Measurements from ENCODE around the gene RIOX2. TPM values are rescaled to one million over a fixed set of nuclear protein-coding genes. Genes with fewer than 3 reads are reported as not detected.
"Not testable (repeated sequence)": the region's sequence is repeated elsewhere in the genome, so short reads cannot be mapped to it uniquely, and the experiment has no call there.

Gene RIOX2
- total RNA-seq, 2 experiments from 2014 or later, result 23.8 to 24.2 TPM

DNA sequence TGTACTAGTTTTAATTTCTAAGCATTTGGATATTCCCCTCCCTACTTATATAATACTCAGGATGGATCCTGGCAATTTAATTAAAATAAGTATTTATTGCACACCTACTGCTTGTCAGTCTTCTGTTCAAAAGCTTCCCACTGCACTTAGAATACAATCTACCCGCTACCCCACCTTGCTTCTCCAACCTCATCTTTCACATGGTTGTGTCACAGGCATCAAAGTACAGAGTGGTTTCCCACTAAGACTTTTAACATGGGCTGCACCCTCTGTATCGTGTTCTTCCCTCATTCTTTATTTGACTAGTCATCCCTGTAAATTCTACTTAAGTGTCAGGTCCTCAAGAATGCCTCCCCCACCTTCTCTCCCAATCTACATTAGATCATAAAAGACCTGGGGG lies 35.0 kb downstream of the RIOX2 start:
- Mint-ChIP-seq H3K4me1 (no peaks in the 10 kb centered on the region), H3K36me3 (peaks cover 12% of the 10 kb centered on the region), H3K27me3 (no peaks in the 10 kb centered on the region), H3K4me3 (no peak overlapping the region), H3K9me3 (no peaks in the 10 kb centered on the region), H3K27ac (no peak overlapping the region)
- ATAC-seq (ENCODE audit: low read depth) (no peak), DNase-seq (no peak)
- POLR2A ChIA-PET, result interaction anchor here (0.6 kb wide), 1 partner anchor 153 kb away, joined by 4 read pairs; no protein-coding TSS in a partner anchor

DNA sequence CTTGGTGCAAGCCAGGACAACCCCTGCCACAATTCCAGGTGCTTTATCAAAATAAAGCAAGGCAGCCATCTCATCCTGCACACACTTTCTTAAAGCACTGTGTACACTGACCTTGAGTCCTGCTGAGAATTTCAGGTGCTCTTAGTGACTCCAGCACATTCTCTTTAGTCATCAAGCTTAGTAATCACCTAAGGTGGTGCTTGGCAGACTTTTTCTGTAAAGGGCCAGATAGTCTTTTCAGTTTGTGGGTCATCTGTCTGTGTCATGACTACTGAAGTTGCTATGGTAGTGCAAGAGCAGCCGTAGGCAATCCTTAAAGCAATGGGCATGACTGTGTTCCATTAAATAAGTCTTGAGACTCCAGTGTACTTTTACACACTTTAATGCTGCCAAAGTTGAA lies 36.4 kb downstream of the RIOX2 start:
- H3K4me1 Mint-ChIP-seq, result no peaks in the 10 kb centered on the region
- POLR2A ChIA-PET, result no interaction called here
- peaks cover 19% of the 10 kb centered on the region for H3K36me3 Mint-ChIP-seq
- ATAC-seq (ENCODE audit: low read depth) (no peak), DNase-seq (no peak)
- H3K4me3 Mint-ChIP-seq, result no peak overlapping the region
- H3K27ac Mint-ChIP-seq, result no peak overlapping the region
- H3K27me3 Mint-ChIP-seq, result no peaks in the 10 kb centered on the region
- no peaks in the 10 kb centered on the region for H3K9me3 Mint-ChIP-seq

DNA sequence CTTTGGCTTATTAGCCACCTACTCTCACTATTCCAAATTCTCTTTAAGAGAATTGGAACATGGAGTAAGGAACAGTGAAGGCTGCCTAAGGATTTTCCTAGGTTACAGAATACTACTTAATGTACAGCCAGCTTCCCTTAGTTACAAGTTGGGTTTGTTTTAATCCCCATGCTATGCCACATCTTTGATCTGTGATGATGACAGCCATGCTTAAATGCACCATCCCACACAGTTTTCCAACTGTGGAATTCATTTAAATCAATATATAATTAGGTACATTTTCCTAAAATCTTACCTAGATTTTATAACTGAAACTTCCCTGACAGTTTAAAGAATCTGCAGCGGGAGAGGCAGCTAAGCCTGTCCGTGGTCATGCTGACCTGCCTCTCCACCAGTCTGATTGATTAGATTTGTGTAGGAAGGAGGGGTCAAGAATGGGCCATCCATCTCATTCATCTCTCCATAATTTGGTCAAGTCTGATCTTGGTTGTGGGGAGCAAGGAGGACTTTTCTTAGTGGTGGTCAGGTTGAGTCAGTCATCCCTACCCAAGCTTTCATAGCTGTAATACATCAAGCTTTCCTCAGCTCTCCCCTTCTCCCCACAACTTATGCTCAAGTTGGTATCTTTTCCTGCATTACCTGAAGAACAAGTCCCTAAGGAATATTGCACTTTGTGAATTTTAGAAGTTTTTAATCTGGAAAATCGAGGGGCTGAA lies 37.1 kb downstream of the RIOX2 start:
- Mint-ChIP-seq H3K36me3 (peaks cover 20% of the 10 kb centered on the region), H3K9me3 (no peaks in the 10 kb centered on the region), H3K27me3 (no peaks in the 10 kb centered on the region), H3K27ac (no peak overlapping the region), H3K4me1 (no peaks in the 10 kb centered on the region), H3K4me3 (no peak overlapping the region)
- POLR2A ChIA-PET, result no interaction called here
- ATAC-seq (ENCODE audit: low read depth) (no peak), DNase-seq (no peak)

DNA sequence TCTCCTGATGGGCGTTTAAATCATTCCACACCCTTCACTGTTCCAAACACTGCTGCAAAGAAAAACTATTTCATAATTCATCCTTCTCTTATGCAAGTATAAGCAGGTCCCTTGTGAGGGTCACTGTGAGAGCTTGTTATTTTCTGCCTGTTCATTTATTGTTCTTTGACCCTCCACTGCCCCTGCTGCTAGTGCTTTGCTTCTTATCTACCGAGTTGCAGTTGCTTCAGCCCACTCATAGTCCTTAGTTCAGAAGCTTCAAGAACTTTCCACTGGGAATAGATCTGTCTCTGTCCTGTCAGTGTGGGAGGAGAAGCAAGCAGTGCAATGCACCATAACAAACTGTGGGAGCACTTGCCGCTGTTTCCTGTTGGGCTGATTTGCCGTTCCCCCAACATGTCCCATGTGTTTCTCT lies 39.8 kb downstream of the RIOX2 start:
- no peak for DNase-seq
- Mint-ChIP-seq H3K4me1 (no peaks in the 10 kb centered on the region), H3K4me3 (no peak overlapping the region), H3K36me3 (peaks cover 13% of the 10 kb centered on the region), H3K27me3 (no peaks in the 10 kb centered on the region), H3K27ac (no peak overlapping the region), H3K9me3 (no peaks in the 10 kb centered on the region)
- ATAC-seq (ENCODE audit: low read depth), result no peak
- POLR2A ChIA-PET, result interaction anchor here (0.6 kb wide), 1 partner anchor 242 kb away, joined by 4 read pairs; no protein-coding TSS in a partner anchor

DNA sequence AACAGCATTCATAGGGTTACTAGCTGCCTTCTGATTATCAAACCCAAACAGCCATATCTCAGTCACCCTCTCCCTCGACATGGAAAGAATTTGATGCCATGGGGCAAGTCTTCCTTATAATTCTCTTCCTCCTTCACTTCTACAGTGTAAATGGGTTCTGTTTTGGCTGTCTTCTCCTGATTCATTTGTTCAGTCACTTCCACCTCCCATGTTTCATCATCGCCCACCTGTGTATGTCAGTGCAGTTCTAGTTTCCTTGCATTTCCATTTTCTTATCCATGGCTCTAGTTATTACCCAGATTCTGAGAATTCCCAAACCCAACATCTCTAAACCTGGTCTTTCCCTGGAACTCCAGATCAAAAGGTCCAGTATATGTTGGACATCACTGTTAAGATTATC lies 41.0 kb downstream of the RIOX2 start:
- Mint-ChIP-seq H3K9me3 (no peaks in the 10 kb centered on the region), H3K36me3 (peaks cover 10% of the 10 kb centered on the region), H3K4me3 (no peak overlapping the region), H3K27me3 (no peaks in the 10 kb centered on the region), H3K4me1 (no peaks in the 10 kb centered on the region), H3K27ac (no peak overlapping the region)
- DNase-seq (no peak), ATAC-seq (ENCODE audit: low read depth) (no peak)
- POLR2A ChIA-PET, result no interaction called here

DNA sequence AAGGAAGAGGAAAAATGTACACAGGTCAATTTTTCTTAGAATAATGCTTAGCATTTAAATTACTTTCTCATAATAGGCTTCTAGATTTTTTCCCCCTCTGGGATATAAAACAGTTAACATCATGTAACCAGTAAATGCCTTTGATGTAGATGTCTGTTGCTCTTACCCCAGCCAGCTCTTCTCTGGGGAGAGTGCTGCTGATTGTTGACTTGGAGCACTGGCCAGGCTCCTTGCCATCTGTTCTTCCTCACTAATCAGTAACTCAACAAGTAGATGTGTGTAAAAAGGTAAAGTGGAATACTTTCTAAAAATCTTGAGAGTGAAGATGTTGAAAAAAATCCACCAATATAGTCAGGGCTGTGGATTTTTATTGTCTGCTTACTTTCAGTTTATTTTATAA lies 42.2 kb downstream of the RIOX2 start:
- Mint-ChIP-seq H3K4me1 (no peaks in the 10 kb centered on the region), H3K4me3 (no peak overlapping the region), H3K9me3 (no peaks in the 10 kb centered on the region), H3K36me3 (peaks cover 10% of the 10 kb centered on the region), H3K27me3 (no peaks in the 10 kb centered on the region), H3K27ac (no peak overlapping the region)
- POLR2A ChIA-PET, result no interaction called here
- no peak for ATAC-seq (ENCODE audit: low read depth)
- no peak for DNase-seq

DNA sequence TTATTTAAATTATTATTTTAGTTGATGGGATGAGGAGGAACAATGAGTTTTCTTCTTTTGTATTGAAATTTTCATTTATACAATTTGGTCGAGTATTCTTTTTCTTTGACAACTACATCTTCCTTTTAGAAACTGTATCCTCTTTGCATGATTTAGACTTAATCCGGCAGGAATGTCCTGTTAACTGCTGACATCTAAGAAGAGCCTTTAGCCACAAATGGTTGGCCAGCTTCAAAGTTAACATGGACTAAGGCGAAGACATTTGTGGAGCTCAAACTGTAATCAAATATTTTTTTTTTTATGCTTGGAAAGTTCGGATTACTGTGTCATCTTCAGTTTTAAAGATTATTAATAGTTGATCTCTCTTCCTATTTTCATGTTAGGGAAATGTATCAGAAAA lies 43.2 kb downstream of the RIOX2 start:
- H3K27me3 Mint-ChIP-seq, result no peaks in the 10 kb centered on the region
- no peak overlapping the region for H3K4me3 Mint-ChIP-seq
- peaks cover 1% of the 10 kb centered on the region for H3K9me3 Mint-ChIP-seq
- peaks cover 14% of the 10 kb centered on the region for H3K36me3 Mint-ChIP-seq
- POLR2A ChIA-PET, result no interaction called here
- ATAC-seq (ENCODE audit: low read depth) (no peak), DNase-seq (no peak)
- no peak overlapping the region for H3K27ac Mint-ChIP-seq
- no peaks in the 10 kb centered on the region for H3K4me1 Mint-ChIP-seq

DNA sequence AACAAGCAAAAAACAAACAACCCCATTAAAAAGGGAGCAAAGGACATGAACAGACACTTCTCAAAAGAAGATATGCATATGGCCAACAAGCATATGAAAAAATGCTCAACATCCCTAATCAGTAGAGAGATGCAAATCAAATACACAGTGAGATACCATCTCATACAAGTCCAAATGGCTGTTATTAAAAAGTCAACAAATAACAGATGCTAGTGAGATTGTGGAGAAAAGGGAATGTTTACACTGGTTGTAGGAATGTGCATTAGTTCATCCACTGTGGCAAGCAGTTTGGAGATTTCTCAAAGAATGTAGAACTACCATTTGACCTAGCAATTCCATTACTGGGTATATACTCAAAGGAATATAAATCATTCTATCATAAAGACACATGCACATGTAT lies 44.5 kb downstream of the RIOX2 start:
- no peak overlapping the region for H3K27ac Mint-ChIP-seq
- POLR2A ChIA-PET, result no interaction called here
- DNase-seq (no peak), ATAC-seq (ENCODE audit: low read depth) (no peak)
- H3K27me3 Mint-ChIP-seq, result no peaks in the 10 kb centered on the region
- H3K4me3 Mint-ChIP-seq, result no peak overlapping the region
- peaks cover 20% of the 10 kb centered on the region for H3K36me3 Mint-ChIP-seq
- no peaks in the 10 kb centered on the region for H3K4me1 Mint-ChIP-seq
- H3K9me3 Mint-ChIP-seq, result peaks cover 3% of the 10 kb centered on the region

DNA sequence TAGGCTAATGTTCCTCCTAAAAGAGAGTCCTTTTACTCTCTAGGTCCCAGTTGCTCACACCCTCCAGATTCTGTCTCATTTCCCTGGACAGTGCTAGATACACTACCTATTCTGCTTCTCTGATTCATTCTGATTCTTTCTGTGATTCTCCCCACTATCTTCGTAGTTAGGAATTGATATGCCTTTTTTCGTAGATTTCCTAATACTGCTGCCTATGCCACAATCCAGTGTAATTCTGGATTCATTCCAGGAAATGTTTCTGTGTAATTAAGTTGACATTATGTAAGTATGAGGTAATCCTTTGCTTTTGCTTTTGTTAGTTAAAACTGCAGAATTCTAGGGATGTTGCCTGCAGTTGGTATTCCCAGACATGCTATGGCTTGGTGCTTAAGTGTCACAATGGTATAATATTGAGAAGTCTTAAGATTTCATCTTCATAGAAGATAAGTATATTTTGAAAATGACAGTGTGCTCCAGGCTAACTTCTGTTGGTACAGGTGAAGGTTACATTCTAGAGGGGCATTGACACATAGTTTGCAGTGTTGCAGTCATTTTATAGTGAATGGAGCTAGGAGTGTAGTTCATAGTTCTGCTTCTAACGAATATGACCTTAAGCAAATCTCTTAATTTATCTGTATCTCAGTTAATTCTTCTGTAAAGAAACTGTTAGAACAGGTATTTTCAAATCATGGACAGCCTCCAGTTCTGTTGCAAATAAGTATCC lies 54.3 kb downstream of the RIOX2 start:
- Mint-ChIP-seq H3K4me1 (no peaks in the 10 kb centered on the region), H3K36me3 (peaks cover 27% of the 10 kb centered on the region), H3K4me3 (no peak overlapping the region), H3K27ac (no peak overlapping the region), H3K9me3 (peaks cover 7% of the 10 kb centered on the region), H3K27me3 (no peaks in the 10 kb centered on the region)
- POLR2A ChIA-PET, result no interaction called here
- DNase-seq, result no peak
- no peak for ATAC-seq (ENCODE audit: low read depth)

DNA sequence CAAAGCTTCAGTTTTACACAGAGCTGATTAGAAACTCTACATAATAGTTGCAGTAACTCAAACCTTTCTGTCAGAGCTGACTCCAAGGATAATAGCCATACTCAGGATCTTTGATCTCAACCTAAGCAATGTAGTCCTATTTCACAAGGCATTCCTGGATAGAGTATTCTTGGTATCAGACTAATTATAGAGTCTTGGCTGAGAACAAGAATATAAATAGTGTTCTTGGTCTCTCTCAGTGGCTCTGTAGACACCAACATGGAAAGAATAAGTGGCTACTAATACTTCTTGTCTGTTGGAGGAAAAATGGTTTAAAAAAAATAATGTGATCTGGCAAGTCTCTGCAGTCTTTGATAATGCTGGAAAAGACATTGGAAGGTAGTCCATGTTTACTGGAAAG lies 55.7 kb downstream of the RIOX2 start:
- peaks cover 4% of the 10 kb centered on the region for H3K9me3 Mint-ChIP-seq

DNA sequence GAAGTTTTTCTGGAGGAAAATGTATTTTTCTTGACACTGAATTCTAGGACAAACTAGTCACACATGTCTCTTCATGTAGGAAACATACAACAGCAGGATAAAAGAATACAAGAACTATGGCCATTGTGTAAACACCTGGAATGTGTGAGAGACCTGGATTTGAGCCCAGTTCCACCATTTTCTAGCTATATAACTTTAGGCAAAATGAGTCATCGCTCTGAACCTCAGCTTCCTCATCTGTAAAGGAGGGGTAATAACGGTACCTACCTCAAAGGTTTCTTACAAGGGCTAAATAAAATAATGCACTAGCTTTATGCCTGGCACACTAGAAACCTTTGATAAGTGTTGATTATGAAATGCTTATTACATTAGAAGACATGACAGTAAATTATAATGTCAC lies 57.8 kb downstream of the RIOX2 start:
- POLR2A ChIA-PET, result no interaction called here
- peaks cover 13% of the 10 kb centered on the region for H3K36me3 Mint-ChIP-seq
- DNase-seq, result no peak
- no peak for ATAC-seq (ENCODE audit: low read depth)
- H3K9me3 Mint-ChIP-seq, result peaks cover 1% of the 10 kb centered on the region
- H3K27ac Mint-ChIP-seq, result no peak overlapping the region
- H3K4me1 Mint-ChIP-seq, result peaks cover 14% of the 10 kb centered on the region
- no peaks in the 10 kb centered on the region for H3K27me3 Mint-ChIP-seq
- no peak overlapping the region for H3K4me3 Mint-ChIP-seq

More for the DNA sequence above, 55.7 kb downstream of the RIOX2 start:
- Mint-ChIP-seq H3K27ac (no peak overlapping the region), H3K36me3 (peaks cover 20% of the 10 kb centered on the region), H3K4me1 (peaks cover under 1% of the 10 kb centered on the region), H3K4me3 (no peak overlapping the region), H3K27me3 (no peaks in the 10 kb centered on the region)
- DNase-seq (no peak), ATAC-seq (ENCODE audit: low read depth) (no peak)
- POLR2A ChIA-PET, result no interaction called here

DNA sequence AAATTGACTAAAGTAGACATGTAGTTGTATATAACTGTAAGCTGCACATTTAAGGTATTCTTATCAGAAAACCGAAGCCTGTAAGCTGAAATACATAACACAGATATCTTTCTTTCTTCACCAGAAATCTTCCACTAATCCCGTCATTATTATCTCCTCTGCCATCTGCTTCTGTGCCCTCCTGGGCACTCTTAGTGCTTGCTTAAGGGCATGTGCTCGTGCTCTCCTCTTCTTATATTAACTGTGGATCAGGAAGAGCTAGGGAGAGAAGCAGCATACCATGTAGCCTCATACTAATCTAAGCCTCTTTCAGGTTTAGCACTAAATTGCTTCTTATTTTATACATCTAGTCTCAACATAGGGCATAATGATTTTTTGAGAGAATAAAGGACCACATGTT lies 60.8 kb downstream of the RIOX2 start:
- Mint-ChIP-seq H3K36me3 (peaks cover 9% of the 10 kb centered on the region), H3K27me3 (no peaks in the 10 kb centered on the region), H3K27ac (peak overlapping the region; percentile 84), H3K4me3 (peak overlapping the region; percentile 76), H3K4me1 (peaks cover 14% of the 10 kb centered on the region), H3K9me3 (peaks cover 1% of the 10 kb centered on the region)
- POLR2A ChIA-PET, result interaction anchor here (0.7 kb wide), 2 partner anchors 90 to 653 kb away, joined by 3 read pairs; partner anchors contain the start of gene CRYBG3
- no peak for ATAC-seq (ENCODE audit: low read depth)
- DNase-seq, result no peak

DNA sequence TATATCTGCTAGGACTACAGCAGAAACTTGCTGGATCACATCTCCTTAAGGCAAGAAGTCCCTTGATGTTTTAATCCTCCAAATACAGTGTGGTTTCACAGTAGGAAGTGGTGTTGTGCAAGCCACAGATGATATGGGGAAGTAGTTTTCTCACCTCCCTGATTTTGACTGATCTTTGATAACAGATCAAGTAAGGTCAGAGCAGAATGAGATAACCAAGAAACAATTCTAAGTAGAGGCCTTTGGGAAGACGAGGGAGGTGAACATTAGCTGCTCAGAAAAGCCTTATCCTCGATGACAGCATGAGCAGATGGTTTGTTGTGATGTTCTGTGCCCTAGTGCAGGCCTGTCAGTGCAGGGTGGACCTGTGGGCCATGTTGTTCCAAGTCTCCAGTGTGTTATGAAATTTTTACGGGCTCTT lies 61.3 kb downstream of the RIOX2 start:
- no peaks in the 10 kb centered on the region for H3K27me3 Mint-ChIP-seq
- H3K4me1 Mint-ChIP-seq, result peaks cover 14% of the 10 kb centered on the region
- H3K36me3 Mint-ChIP-seq, result peaks cover 8% of the 10 kb centered on the region
- H3K27ac Mint-ChIP-seq, result peak overlapping the region; percentile 84
- no peaks in the 10 kb centered on the region for H3K9me3 Mint-ChIP-seq
- no peak for DNase-seq
- POLR2A ChIA-PET, result interaction anchor here (0.7 kb wide), 2 partner anchors 89 to 654 kb away, joined by 3 read pairs; partner anchors contain the start of gene CRYBG3
- peak; percentile 90 for ATAC-seq (ENCODE audit: low read depth)
- peak overlapping the region; percentile 76 for H3K4me3 Mint-ChIP-seq

DNA sequence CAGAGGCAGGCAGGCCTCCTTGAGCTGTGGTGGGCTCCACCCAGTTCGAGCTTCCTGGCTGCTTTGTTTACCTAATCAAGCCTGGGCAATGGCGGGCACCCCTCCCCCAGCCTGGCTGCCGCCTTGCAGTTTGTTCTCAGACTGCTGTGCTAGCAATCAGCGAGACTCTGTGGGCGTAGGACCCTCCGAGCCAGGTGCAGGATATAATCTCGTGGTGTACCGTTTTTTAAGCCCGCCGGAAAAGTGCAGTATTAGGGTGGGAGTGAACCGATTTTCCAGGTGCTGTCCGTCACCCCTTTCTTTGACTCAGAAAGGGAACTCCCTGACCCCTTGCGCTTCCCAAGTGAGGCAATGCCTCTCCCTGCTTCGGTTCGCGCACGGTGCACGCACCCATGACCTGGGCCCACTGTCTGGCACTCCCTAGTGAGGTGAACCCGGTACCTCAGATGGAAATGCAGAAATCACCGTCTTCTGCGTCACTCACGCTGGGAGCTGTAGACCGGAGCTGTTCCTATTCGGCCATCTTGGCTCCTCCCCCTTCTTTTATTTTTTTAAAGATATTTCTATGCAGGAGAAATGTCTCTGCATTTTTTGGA lies 61.9 kb downstream of the RIOX2 start:
- H3K27me3 Mint-ChIP-seq, POLR2A ChIA-PET: not testable (repeated sequence)

More for the DNA sequence above, 61.9 kb downstream of the RIOX2 start:
- peak overlapping the region; percentile 76 for H3K4me3 Mint-ChIP-seq
- H3K4me1 Mint-ChIP-seq, result peaks cover 14% of the 10 kb centered on the region
- ATAC-seq (ENCODE audit: low read depth) (peak; percentile 46), DNase-seq (peak; percentile 47)
- H3K27ac Mint-ChIP-seq, result peak overlapping the region; percentile 84
- not testable (repeated sequence) for H3K9me3 Mint-ChIP-seq, H3K36me3 Mint-ChIP-seq
